RPMI8226 (cell line): ENCODE measurements around the gene OR51G2.
"Not testable (repeated sequence)": the region's sequence is repeated elsewhere in the genome, so short reads cannot be mapped to it uniquely, and the experiment has no call there.

Experiments used
- DNase-seq: peaks from one replicate; pipeline ENCODE4 v3.0.0-alpha.2; 2015

OR51G2 gene

GRCh38 chr11:4919250-4919649 lies at the start of gene OR51G2:
Gene OR51G2, minus strand, starts transcription at chr11:4919350. Its CDS starts 3,687 bp downstream, at chr11:4915663.
- no peak for DNase-seq

- no peak for DNase-seq
Observed at GRCh38 chr11:4962816-4963215, 43.7 kb upstream of the OR51G2 start.

GRCh38 chr11:4960877-4961276 lies 41.7 kb upstream of the OR51G2 start:
- DNase-seq = no peak

GRCh38 chr11:4957396-4957795 lies 38.2 kb upstream of the OR51G2 start:
- DNase-seq = no peak

- not testable (repeated sequence) for DNase-seq
Observed at GRCh38 chr11:4955613-4956012, 36.5 kb upstream of the OR51G2 start, which contains the start of gene OR51A2. Gene OR51A2, minus strand, starts transcription at chr11:4955713. Its CDS starts 0 bp downstream, at chr11:4955713.

GRCh38 chr11:4947505-4947904 lies 28.4 kb upstream of the OR51G2 start, which contains the start of gene OR51A4:
Gene OR51A4, minus strand, starts transcription at chr11:4947605. Its CDS starts 505 bp downstream, at chr11:4947100.
- DNase-seq = no peak

- no peak for DNase-seq
Observed at GRCh38 chr11:4936745-4937144, 17.6 kb upstream of the OR51G2 start.

GRCh38 chr11:4932751-4933150 lies 13.6 kb upstream of the OR51G2 start:
- no peak for DNase-seq

GRCh38 chr11:4926608-4927007 lies 7.5 kb upstream of the OR51G2 start:
- DNase-seq = no peak

- DNase-seq = no peak
Observed at GRCh38 chr11:4924239-4924638, 5.1 kb upstream of the OR51G2 start, which contains the start of gene OR51G1. Gene OR51G1, minus strand, starts transcription at chr11:4924339. Its CDS starts 0 bp downstream, at chr11:4924339.

- DNase-seq = no peak
Observed at GRCh38 chr11:4922304-4922703, 3.2 kb upstream of the OR51G2 start.

GRCh38 chr11:4921796-4922195 lies 2.6 kb upstream of the OR51G2 start:
- no peak for DNase-seq

- DNase-seq = no peak
Observed at GRCh38 chr11:4916581-4916980, 2.6 kb downstream of the OR51G2 start.

GRCh38 chr11:4903484-4903883 lies 15.7 kb downstream of the OR51G2 start, which contains the start of gene OR51A7:
Gene OR51A7, plus strand, starts transcription at chr11:4903783. Its CDS starts 3,587 bp downstream, at chr11:4907370.
- DNase-seq = no peak

- DNase-seq = no peak
Observed at GRCh38 chr11:4891996-4892640, 27.0 kb downstream of the OR51G2 start.

- DNase-seq = no peak
Observed at GRCh38 chr11:4890279-4890678, 28.9 kb downstream of the OR51G2 start.

GRCh38 chr11:4887591-4887990 lies 31.6 kb downstream of the OR51G2 start:
- DNase-seq = no peak

- DNase-seq = no peak
Observed at GRCh38 chr11:4886186-4886585, 33.0 kb downstream of the OR51G2 start.

GRCh38 chr11:4884361-4884760 lies 34.8 kb downstream of the OR51G2 start:
- DNase-seq = no peak

- DNase-seq = no peak
Observed at GRCh38 chr11:4882543-4882942, 36.6 kb downstream of the OR51G2 start.

GRCh38 chr11:4881860-4882500 lies 37.2 kb downstream of the OR51G2 start, which contains the start of gene OR51T1:
Gene OR51T1, plus strand, starts transcription at chr11:4881900. Its CDS starts 0 bp downstream, at chr11:4881900.
- no peak for DNase-seq

GRCh38 chr11:4881188-4881587 lies 38.0 kb downstream of the OR51G2 start:
- no peak for DNase-seq

GRCh38 chr11:4865855-4866254 lies 53.3 kb downstream of the OR51G2 start:
- DNase-seq = no peak

- DNase-seq = no peak
Observed at GRCh38 chr11:4863876-4864275, 55.3 kb downstream of the OR51G2 start.
